ENCODE results near the gene GABRA5. TPM values are rescaled to one million over a fixed set of nuclear protein-coding genes. Genes with fewer than 3 reads are reported as not detected.

Gene GABRA5
- total and polyA plus RNA-seq, 2 of the 4 experiments (the other 2 are of a cell fraction): 4.0 to 7.3 TPM

- no peak overlapping the region for H4K8ac ChIP-seq (ENCODE audit: low read depth in 2 of 2, low read length in 2 of 2)
- H2BK120ac ChIP-seq (ENCODE audit: low read depth, low read length): no peak overlapping the region
- no peak overlapping the region for H3K4me2 ChIP-seq (ENCODE audit: low read depth, low read length)
- H3K4me1 ChIP-seq (ENCODE audit: control insufficient read depth, insufficient read depth, low read length): no peaks in the 10 kb centered on the region
- no peak overlapping the region for H2AFZ ChIP-seq (replicated peaks; ENCODE audit: low read length, poor library complexity)
- no peak overlapping the region for H3K18ac ChIP-seq (ENCODE audit: low read depth, low read length)
- POLR2A ChIA-PET (ENCODE audit: unreplicated experiment): no interaction called here
- no peak overlapping the region for H2AK5ac ChIP-seq (ENCODE audit: low read depth, low read length)
- no peaks in the 10 kb centered on the region for H4K20me1 ChIP-seq (ENCODE audit: insufficient read depth, low read length)
- H3K23ac ChIP-seq (ENCODE audit: low read depth, low read length): no peak overlapping the region
- no peak overlapping the region for H3K4ac ChIP-seq (ENCODE audit: low read depth, low read length)
- no TSS peak for BruUV-seq (replicated peaks)
- peaks cover 4% of the 10 kb centered on the region for H3K9me3 ChIP-seq (ENCODE audit: control insufficient read depth, insufficient read depth, low read length)
- no CpG with 5 or more reads among the region's 2 CpGs for WGBS, 2 experiments (ENCODE audit: extremely low coverage in 2 of 2, insufficient read length in 1 of 2)
- H3K56ac ChIP-seq (ENCODE audit: extremely low read depth, insufficient read depth, low read length): no peak overlapping the region
- no peaks in the 10 kb centered on the region for H3K79me1 ChIP-seq (ENCODE audit: low read depth in 1 of 2, low read length in 2 of 2)
- H3K27ac ChIP-seq (ENCODE audit: insufficient read depth, low read length): no peak overlapping the region
- no peaks in the 10 kb centered on the region for H3K9me1 ChIP-seq (ENCODE audit: insufficient read depth, low read length)
- no peak overlapping the region for H3K9ac ChIP-seq (ENCODE audit: low read depth, low read length)
- H4K5ac ChIP-seq (ENCODE audit: low read depth, low read length): no peak overlapping the region
- no peaks in the 10 kb centered on the region for H3K36me3 ChIP-seq (ENCODE audit: control insufficient read depth, insufficient read depth, low read length)
- no peak overlapping the region for H2BK20ac ChIP-seq (ENCODE audit: low read depth, low read length)
- no peaks in the 10 kb centered on the region for H3K27me3 ChIP-seq (ENCODE audit: control insufficient read depth, insufficient read depth, low read length)
- intact Hi-C loops (cut with micrococcal nuclease) (no loop called here), in situ Hi-C loops (cut with MboI; ENCODE audit: low sequenced_read_pairs) (no loop called here), dilution Hi-C loops (cut with HindIII; ENCODE audit: low sequenced_read_pairs, unreplicated experiment) (no loop called here)
- H4K91ac ChIP-seq (ENCODE audit: insufficient read depth, low read depth, low read length): no peak overlapping the region
- ATAC-seq (ENCODE audit: low read depth) (no peak), DNase-seq (no peak)
- H3K4me3 ChIP-seq (ENCODE audit: insufficient read depth, low read depth, low read length): no peak overlapping the region
- CTCF ChIA-PET: no interaction called here
- TF ChIP-seq RFX5 (IDR thresholded peaks at IDR 0.05; ENCODE audit: low read depth, low read length): no peak
- H3K14ac ChIP-seq (replicated peaks; ENCODE audit: low read depth, low read length): no peak overlapping the region
- no peak overlapping the region for H2BK5ac ChIP-seq (ENCODE audit: low read depth, low read length, poor library complexity, severe bottlenecking)
- no peak overlapping the region for H2BK15ac ChIP-seq (ENCODE audit: low read depth, low read length)
- H2AK9ac ChIP-seq (replicated peaks; ENCODE audit: low read depth, low read length, poor library complexity): no peak overlapping the region
These were observed 105.8 kb downstream of the GABRA5 start for GRCh38 chr15:26972636-26973035.

Data from IMR-90 (cell line).